Measurements from ENCODE around the gene ARMCX4. TPM values are rescaled to one million over a fixed set of nuclear protein-coding genes. Genes with fewer than 3 reads are reported as not detected.

ARMCX4 gene
- total RNA-seq, 1 donor from 2014 or later = 19.7 TPM

GRCh38 chrX:101452056-101452455 is 33.2 kb upstream of the ARMCX4 start:
- H3K9me3 Mint-ChIP-seq (ENCODE audit: low read depth) = peaks cover 29% of the 10 kb centered on the region

GRCh38 chrX:101460669-101461068 is 24.6 kb upstream of the ARMCX4 start:
- Mint-ChIP-seq H3K27ac (no peak overlapping the region), H3K4me3 (ENCODE audit: low read depth) (no peak overlapping the region), H3K4me1 (ENCODE audit: low read depth) (no peaks in the 10 kb centered on the region), H3K9me3 (ENCODE audit: low read depth) (peaks cover 16% of the 10 kb centered on the region), H3K27me3 (no peaks in the 10 kb centered on the region), H3K36me3 (ENCODE audit: insufficient read depth) (peaks cover 20% of the 10 kb centered on the region)
- no peak for TF ChIP-seq CTCF (IDR thresholded peaks at IDR 0.05; ENCODE audit: unreplicated experiment)
- DNase-seq (ENCODE audit: low spot score, unreplicated experiment) = no peak

More at GRCh38 chrX:101452056-101452455, 33.2 kb upstream of the ARMCX4 start:
- TF ChIP-seq CTCF (IDR thresholded peaks at IDR 0.05; ENCODE audit: unreplicated experiment) = no peak
- Mint-ChIP-seq H3K4me3 (ENCODE audit: low read depth) (no peak overlapping the region), H3K27me3 (no peaks in the 10 kb centered on the region), H3K4me1 (ENCODE audit: low read depth) (no peaks in the 10 kb centered on the region), H3K27ac (no peak overlapping the region), H3K36me3 (ENCODE audit: insufficient read depth) (peaks cover 18% of the 10 kb centered on the region)
- DNase-seq (ENCODE audit: low spot score, unreplicated experiment) = no peak

- Mint-ChIP-seq H3K27me3 (no peaks in the 10 kb centered on the region), H3K4me3 (ENCODE audit: low read depth) (no peak overlapping the region), H3K27ac (no peak overlapping the region), H3K9me3 (ENCODE audit: low read depth) (peaks cover 26% of the 10 kb centered on the region), H3K36me3 (ENCODE audit: insufficient read depth) (peaks cover 24% of the 10 kb centered on the region), H3K4me1 (ENCODE audit: low read depth) (no peaks in the 10 kb centered on the region)
- DNase-seq (ENCODE audit: low spot score, unreplicated experiment) = no peak
- peak; percentile 9 for TF ChIP-seq CTCF (IDR thresholded peaks at IDR 0.05; ENCODE audit: unreplicated experiment)
Observed at GRCh38 chrX:101462892-101463291, 22.4 kb upstream of the ARMCX4 start.

- no peaks in the 10 kb centered on the region for H3K27me3 Mint-ChIP-seq
- H3K4me1 Mint-ChIP-seq (ENCODE audit: low read depth) = no peaks in the 10 kb centered on the region
- TF ChIP-seq CTCF (IDR thresholded peaks at IDR 0.05; ENCODE audit: unreplicated experiment) = no peak
- H3K9me3 Mint-ChIP-seq (ENCODE audit: low read depth) = peaks cover 4% of the 10 kb centered on the region
- H3K4me3 Mint-ChIP-seq (ENCODE audit: low read depth) = no peak overlapping the region
- H3K27ac Mint-ChIP-seq = no peak overlapping the region
- no peak for DNase-seq (ENCODE audit: low spot score, unreplicated experiment)
- H3K36me3 Mint-ChIP-seq (ENCODE audit: insufficient read depth) = no peaks in the 10 kb centered on the region
Observed at GRCh38 chrX:101478366-101478765, 6.9 kb upstream of the ARMCX4 start.

GRCh38 chrX:101482296-101482695 is 3.0 kb upstream of the ARMCX4 start:
- no peak overlapping the region for H3K27ac Mint-ChIP-seq
- H3K36me3 Mint-ChIP-seq (ENCODE audit: insufficient read depth) = no peaks in the 10 kb centered on the region
- peaks cover 7% of the 10 kb centered on the region for H3K4me1 Mint-ChIP-seq (ENCODE audit: low read depth)
- H3K27me3 Mint-ChIP-seq = no peaks in the 10 kb centered on the region
- no peak for DNase-seq (ENCODE audit: low spot score, unreplicated experiment)
- TF ChIP-seq CTCF (IDR thresholded peaks at IDR 0.05; ENCODE audit: unreplicated experiment) = no peak
- no peaks in the 10 kb centered on the region for H3K9me3 Mint-ChIP-seq (ENCODE audit: low read depth)
- no peak overlapping the region for H3K4me3 Mint-ChIP-seq (ENCODE audit: low read depth)

Data from progenitor cell of endocrine pancreas (in vitro differentiated cells).